ENCODE results near the gene YPEL1.

GRCh38 chr22:21710156-21710555 lies 25.4 kb downstream of the YPEL1 start:
- TF ChIP-seq, protein P1, sequence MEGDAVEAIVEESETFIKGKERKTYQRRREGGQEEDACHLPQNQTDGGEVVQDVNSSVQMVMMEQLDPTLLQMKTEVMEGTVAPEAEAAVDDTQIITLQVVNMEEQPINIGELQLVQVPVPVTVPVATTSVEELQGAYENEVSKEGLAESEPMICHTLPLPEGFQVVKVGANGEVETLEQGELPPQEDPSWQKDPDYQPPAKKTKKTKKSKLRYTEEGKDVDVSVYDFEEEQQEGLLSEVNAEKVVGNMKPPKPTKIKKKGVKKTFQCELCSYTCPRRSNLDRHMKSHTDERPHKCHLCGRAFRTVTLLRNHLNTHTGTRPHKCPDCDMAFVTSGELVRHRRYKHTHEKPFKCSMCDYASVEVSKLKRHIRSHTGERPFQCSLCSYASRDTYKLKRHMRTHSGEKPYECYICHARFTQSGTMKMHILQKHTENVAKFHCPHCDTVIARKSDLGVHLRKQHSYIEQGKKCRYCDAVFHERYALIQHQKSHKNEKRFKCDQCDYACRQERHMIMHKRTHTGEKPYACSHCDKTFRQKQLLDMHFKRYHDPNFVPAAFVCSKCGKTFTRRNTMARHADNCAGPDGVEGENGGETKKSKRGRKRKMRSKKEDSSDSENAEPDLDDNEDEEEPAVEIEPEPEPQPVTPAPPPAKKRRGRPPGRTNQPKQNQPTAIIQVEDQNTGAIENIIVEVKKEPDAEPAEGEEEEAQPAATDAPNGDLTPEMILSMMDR (IDR thresholded peaks at IDR 0.05), result no peak
- no peak for TF ChIP-seq POLR2A (IDR thresholded peaks at IDR 0.05)

Data from uterus (tissue), 2 donors.